Measurements from ENCODE around the gene HECTD3. TPM values are rescaled to one million over a fixed set of nuclear protein-coding genes. Genes with fewer than 3 reads are reported as not detected.

The HECTD3 gene
- total and polyA plus RNA-seq, 9 of the 15 experiments (the other 6 are each of a cell fraction or from before 2014, with no cell fraction given) = 6.3 to 50.8 (median 18.9) TPM

- TF ChIP-seq ZNF766 (CRISPR knock-in tag; conservative IDR thresholded peaks at IDR 0.05) (peak; percentile 86), PML (IDR thresholded peaks at IDR 0.05; ENCODE audit: low read length) (peak; percentile 48; the same call in 1 of the 2 replicates), NONO (IDR thresholded peaks at IDR 0.05; ENCODE audit: low read depth in 2 of 2, low read length in 1 of 2) (0 out of 4 replicates have a peak, but pooled peaks of 1 of the 2 experiments have one; percentile 13), EP400 (IDR thresholded peaks at IDR 0.05) (peak; percentile 10; the same call in 1 of the 2 replicates), ZNF277 (CRISPR knock-in tag; IDR thresholded peaks at IDR 0.05; ENCODE audit: borderline replicate concordance) (no peak), HDGF (IDR thresholded peaks at IDR 0.05) (no peak), MTA2 (IDR thresholded peaks at IDR 0.05; ENCODE audit: low read depth) (peak; percentile 64; the same call in 1 of the 2 replicates), HMGN3 (IDR thresholded peaks at IDR 0.05; ENCODE audit: borderline replicate concordance, extremely low read depth, insufficient read length, low read depth, low read length) (peak; percentile 64), MYC (IDR thresholded peaks at IDR 0.05; ENCODE audit: low read depth, low read length) (peak; percentile 49), MYC (CRISPR knock-in tag; IDR thresholded peaks at IDR 0.05; ENCODE audit: borderline replicate concordance, low read depth) (no peak), FOS (IDR thresholded peaks at IDR 0.05; ENCODE audit: extremely low read depth, insufficient read length) (peak; percentile 11), SRSF1 (IDR thresholded peaks at IDR 0.05; ENCODE audit: low read depth, low read length) (no peak), PKNOX1 (IDR thresholded peaks at IDR 0.05) (peak; percentile 63; the same call in 1 of the 2 replicates), MEIS2 (IDR thresholded peaks at IDR 0.05; ENCODE audit: partially characterized antibody) (peak; percentile 55), RHOXF2B (CRISPR knock-in tag; conservative IDR thresholded peaks at IDR 0.05) (no peak), NFRKB (IDR thresholded peaks at IDR 0.05; ENCODE audit: low read depth) (no peak), ZNF253 (CRISPR knock-in tag; conservative IDR thresholded peaks at IDR 0.05) (no peak), FOXK2 (conservative IDR thresholded peaks at IDR 0.05 in 1 of 2, IDR thresholded peaks at IDR 0.05 in 1 of 2; ENCODE audit: low read depth in 2 of 2) (0 out of 4 replicates have a peak, but pooled peaks of 1 of the 2 experiments have one; percentile 18), ZBTB34 (CRISPR knock-in tag; IDR thresholded peaks at IDR 0.05) (no peak), ARID3A (IDR thresholded peaks at IDR 0.05; ENCODE audit: borderline replicate concordance, low read depth, low read length) (peak; percentile 83; the same call in 1 of the 2 replicates), CEBPG (CRISPR knock-in tag; IDR thresholded peaks at IDR 0.05) (no peak), CEBPG (tag; conservative IDR thresholded peaks at IDR 0.05 in 1 of 2, IDR thresholded peaks at IDR 0.05 in 1 of 2) (no peak; a peak in 1 of 4 replicates), SNIP1 (IDR thresholded peaks at IDR 0.05; ENCODE audit: low read depth) (no peak), HMG20B (CRISPR knock-in tag; IDR thresholded peaks at IDR 0.05) (no peak), ELF1 (tag; IDR thresholded peaks at IDR 0.05) (no peak)
Measured at GRCh38 chr1:45037456-45037855, 26.3 kb upstream of the HECTD3 start (continued).
